Peyer's patch (tissue), 4 donors: Measurements from ENCODE around the gene AKT2. TPM values are rescaled to one million over a fixed set of nuclear protein-coding genes. Genes with fewer than 3 reads are reported as not detected.
A peak's percentile ranks its signal among the peaks of the same experiment; 100 is the strongest.
"Not testable (repeated sequence)": the region's sequence is repeated elsewhere in the genome, so short reads cannot be mapped to it uniquely, and the experiment has no call there.

Source experiments
- DNase-seq, 3 donors: peaks; one replicate each; pipeline ENCODE4 v3.0.0-alpha.2; 2017 to 2019
- H3K27ac ChIP-seq, 4 donors: fragments of 200-600 bp; sonication (generic); one replicate each; pipeline ENCODE4 v1.5.1; 2016 to 2019
- H3K27me3 ChIP-seq, 2 donors: fragments of 200-600 bp; sonication (generic); one replicate each; pipeline ENCODE4 v1.5.1; 2019
- H3K36me3 ChIP-seq, 3 donors: fragments of 200-600 bp; sonication (generic); one replicate each; pipeline ENCODE4 v1.5.1; 2016 to 2019
- H3K4me1 ChIP-seq, 4 donors: fragments of 200-600 bp; sonication (generic); one replicate each; pipeline ENCODE4 v1.5.1; 2016 to 2019
- H3K4me3 ChIP-seq, 4 donors: fragments of 200-600 bp; sonication (generic); 1 replicate in 3 of 4; 2 replicates in 1 of 4; pipeline ENCODE4 v1.5.1; 2016 to 2019; ENCODE audit warnings: mild to moderate bottlenecking in 1 of 4
- H3K9me3 ChIP-seq, 4 donors: fragments of 200-600 bp; sonication (generic); one replicate each; pipeline ENCODE4 v1.5.1; 2016 to 2019; ENCODE audit warnings: mild to moderate bottlenecking in 1 of 4
- CTCF ChIP-seq, 6 experiments: fragments of 450-650 bp in 4 of 6; fragments of 200-600 bp in 2 of 6; sonication (generic) in 1 of 6; IDR thresholded peaks; one replicate each; pipeline ENCODE4 v1.5.1; 2017 to 2019; ENCODE audit warnings: antibody characterized with exemption in 6 of 6, mild to moderate bottlenecking in 3 of 6, moderate library complexity in 1 of 6
- POLR2A ChIP-seq, 2 donors: fragments of 450-650 bp; IDR thresholded peaks; one replicate each; pipeline ENCODE4 v1.5.1; 2017; ENCODE audit warnings: antibody characterized with exemption in 2 of 2, mild to moderate bottlenecking in 2 of 2, moderate library complexity in 2 of 2
- total RNA-seq, 4 donors: library from RNA; depleted of rRNA; stranded (reverse); fragments of >200 nt; gene quantifications; one replicate each; pipeline ENCODE4 v1.1.0, GENCODE V29; 2016

AKT2 gene
- 100 to 1,000 TPM in 2 of 4 donors, 10 to 100 TPM in 2; 67.1 to 146 (median 100) TPM for total RNA-seq

- H3K4me1 ChIP-seq, result peaks cover 9 to 42% (median 24%) of the 10 kb centered on the region in 4 donors
- DNase-seq, result peak in 2 of 3 donors; percentile 63 to 80
- no peaks in the 10 kb centered on the region for H3K36me3 ChIP-seq
- peak within 1 kb of the TSS; percentile 92 to 98 (median 97) for H3K27ac ChIP-seq
- H3K4me3 ChIP-seq, result peak within 1 kb of the TSS; percentile 93 to 97 (median 96)
- H3K9me3 ChIP-seq, result peaks cover 0 to 5% (median 0%) of the 10 kb centered on the region in 4 donors
- no peaks in the 10 kb centered on the region for H3K27me3 ChIP-seq
- TF ChIP-seq POLR2A (IDR thresholded peaks at IDR 0.05) (no peak), CTCF (IDR thresholded peaks at IDR 0.05) (no peak)
Observed at GRCh38 chr19:40284501-40285352, at the start of gene AKT2. Gene AKT2 (minus strand): TSS chr19:40285345. CDS start chr19:40265267, 20,078 bp downstream.

DNA sequence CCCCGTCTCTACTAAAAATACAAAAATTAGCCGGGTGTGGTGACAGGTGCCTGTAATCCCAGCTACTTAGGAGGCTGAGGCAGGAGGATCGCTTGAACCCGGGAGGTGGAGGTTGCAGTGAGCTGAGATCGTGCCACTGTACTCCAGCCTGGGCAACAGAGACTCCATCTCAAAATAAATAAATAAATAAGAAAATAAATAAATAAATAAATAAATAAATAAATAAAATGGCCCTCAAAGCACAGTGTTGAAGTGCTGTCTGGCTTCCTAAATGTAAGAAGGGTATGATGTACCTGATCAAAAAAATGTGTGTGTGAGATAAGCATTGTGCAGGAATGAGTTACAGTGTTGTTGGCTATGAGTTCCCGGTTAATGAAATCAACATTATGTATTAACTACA lies 47.9 kb upstream of the AKT2 start:
- not testable (repeated sequence) for H3K27ac ChIP-seq, DNase-seq, H3K4me1 ChIP-seq, H3K4me3 ChIP-seq, H3K9me3 ChIP-seq, H3K27me3 ChIP-seq
- peaks cover 0 to 55% (median 0%) of the 10 kb centered on the region in 3 donors for H3K36me3 ChIP-seq

- Histone ChIP-seq H3K27ac (no peak overlapping the region), H3K36me3 (peaks cover 0 to 59% (median 0%) of the 10 kb centered on the region in 3 donors), H3K4me3 (no peak overlapping the region), H3K9me3 (no peaks in the 10 kb centered on the region), H3K4me1 (no peaks in the 10 kb centered on the region), H3K27me3 (no peaks in the 10 kb centered on the region)
- DNase-seq, result no peak
- no peak for TF ChIP-seq POLR2A (IDR thresholded peaks at IDR 0.05)
- TF ChIP-seq CTCF (IDR thresholded peaks at IDR 0.05), result no peak
Observed at GRCh38 chr19:40332669-40333068, 47.5 kb upstream of the AKT2 start.

- no peak overlapping the region for H3K27ac ChIP-seq
- no peak for DNase-seq
- no peaks in the 10 kb centered on the region for H3K9me3 ChIP-seq
Observed at GRCh38 chr19:40331052-40331451, 45.9 kb upstream of the AKT2 start.

DNA sequence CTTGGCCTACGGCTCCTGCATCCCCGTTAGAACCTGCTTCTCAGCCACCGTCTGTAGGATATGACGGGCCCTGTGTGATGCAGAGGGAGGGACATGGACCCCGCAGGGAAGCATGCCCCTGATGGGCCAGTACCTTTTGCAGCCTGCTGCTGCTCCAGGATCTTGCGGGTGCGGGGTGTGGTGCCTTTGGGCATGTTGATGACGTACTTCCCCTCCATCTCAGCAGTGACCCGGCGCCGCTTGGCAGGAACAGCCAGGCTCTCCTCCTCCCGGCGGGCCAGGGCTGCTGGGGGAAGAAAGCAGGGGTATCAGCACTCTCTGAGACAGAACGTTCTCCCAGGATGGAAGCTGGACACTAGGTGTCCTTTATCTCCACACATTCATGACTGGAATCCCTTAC lies 41.1 kb upstream of the AKT2 start:
- Histone ChIP-seq H3K4me1 (no peaks in the 10 kb centered on the region), H3K4me3 (no peak overlapping the region), H3K36me3 (peaks cover 0 to 83% (median 0%) of the 10 kb centered on the region in 3 donors), H3K9me3 (no peaks in the 10 kb centered on the region), H3K27me3 (no peaks in the 10 kb centered on the region), H3K27ac (no peak overlapping the region)
- no peak for DNase-seq
- TF ChIP-seq CTCF (IDR thresholded peaks at IDR 0.05) (no peak), POLR2A (IDR thresholded peaks at IDR 0.05) (no peak)

More at GRCh38 chr19:40331052-40331451, 45.9 kb upstream of the AKT2 start:
- Histone ChIP-seq H3K4me3 (no peak overlapping the region), H3K36me3 (peaks cover 0 to 72% (median 0%) of the 10 kb centered on the region in 3 donors), H3K4me1 (no peaks in the 10 kb centered on the region), H3K27me3 (no peaks in the 10 kb centered on the region)
- no peak for TF ChIP-seq CTCF (IDR thresholded peaks at IDR 0.05)

DNA sequence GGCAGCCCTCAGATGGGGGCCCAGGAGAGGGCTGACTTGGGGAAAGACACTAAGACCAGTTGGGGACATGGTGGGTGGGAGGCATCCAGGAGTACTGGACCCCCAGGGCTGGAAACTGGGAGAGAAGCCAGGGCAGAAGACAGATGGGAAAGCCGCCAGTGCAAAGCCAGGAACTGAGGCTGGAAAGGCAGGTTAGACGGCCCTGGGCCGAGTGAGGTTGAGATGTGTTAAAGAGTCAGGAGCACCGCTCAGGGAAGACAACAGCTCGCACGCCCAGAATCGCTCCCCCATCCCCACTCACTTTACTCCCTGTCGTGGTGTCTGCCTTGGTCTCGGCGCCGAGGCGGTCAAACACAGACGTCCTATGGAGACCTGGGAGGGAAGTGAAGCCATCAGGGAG lies 38.6 kb upstream of the AKT2 start:
- TF ChIP-seq CTCF (IDR thresholded peaks at IDR 0.05), result no peak
- TF ChIP-seq POLR2A (IDR thresholded peaks at IDR 0.05), result no peak
- H3K27ac ChIP-seq, result no peak overlapping the region
- H3K4me3 ChIP-seq, result no peak overlapping the region
- no peaks in the 10 kb centered on the region for H3K4me1 ChIP-seq
- H3K36me3 ChIP-seq, result peaks cover 0 to 81% (median 0%) of the 10 kb centered on the region in 3 donors
- no peak for DNase-seq
- no peaks in the 10 kb centered on the region for H3K9me3 ChIP-seq
- H3K27me3 ChIP-seq, result no peaks in the 10 kb centered on the region
